ENCODE measurements around the gene ATP8A2. TPM values are rescaled to one million over a fixed set of nuclear protein-coding genes. Genes with fewer than 3 reads are reported as not detected.

The ATP8A2 gene
- total RNA-seq, 2 experiments from 2014 or later: not detected

DNA sequence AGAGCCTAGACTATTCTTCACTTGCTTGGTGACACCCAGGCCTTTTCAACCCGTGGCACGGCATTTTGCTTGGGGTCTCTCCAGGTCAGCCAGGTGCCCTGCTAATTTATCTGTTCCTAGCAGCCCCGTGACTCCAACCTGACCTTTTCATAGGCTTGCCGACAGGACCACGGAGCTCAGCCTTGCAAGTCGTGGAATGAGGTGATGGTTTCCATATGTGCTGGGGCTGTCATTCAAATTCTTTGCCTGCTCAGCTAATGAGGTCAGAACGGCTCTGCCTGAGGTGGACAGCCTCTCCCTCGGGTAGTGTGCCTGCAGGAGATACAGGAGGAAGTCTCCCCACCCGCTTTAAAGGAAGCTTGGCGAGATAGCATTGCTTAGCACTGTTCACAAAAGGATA, 619.0 kb downstream of the ATP8A2 start:
- no TSS peak for BruUV-seq (replicated peaks)
- Histone ChIP-seq H3K4me1 (ENCODE audit: insufficient read depth, low read length, poor library complexity, severe bottlenecking) (no peaks in the 10 kb centered on the region), H3K9me2 (ENCODE audit: insufficient read depth, low read length) (no peaks in the 10 kb centered on the region), H4K20me1 (ENCODE audit: insufficient read depth, low read length) (no peaks in the 10 kb centered on the region), H3K9me3 (ENCODE audit: low read length) (no peaks in the 10 kb centered on the region), H3K36me3 (ENCODE audit: insufficient read depth, low read length) (no peaks in the 10 kb centered on the region), H3K4me2 (ENCODE audit: low read length) (no peak overlapping the region), H3K27ac (ENCODE audit: low read depth, low read length, poor library complexity, severe bottlenecking) (no peak overlapping the region), H2AFZ (ENCODE audit: low read length) (no peak overlapping the region), H3K4me3 (ENCODE audit: low read depth, low read length, poor library complexity, severe bottlenecking) (no peak overlapping the region), H3K79me2 (ENCODE audit: insufficient read depth, low read depth, low read length) (no peaks in the 10 kb centered on the region)
- no peak for DNase-seq (ENCODE audit: low spot score)
- POLR2A ChIA-PET: no interaction called here
- CTCF ChIA-PET (ENCODE audit: unreplicated experiment): no interaction called here
- intact Hi-C loops (cut with micrococcal nuclease; ENCODE audit: unreplicated experiment): no loop called here
- TF ChIP-seq, protein P1, sequence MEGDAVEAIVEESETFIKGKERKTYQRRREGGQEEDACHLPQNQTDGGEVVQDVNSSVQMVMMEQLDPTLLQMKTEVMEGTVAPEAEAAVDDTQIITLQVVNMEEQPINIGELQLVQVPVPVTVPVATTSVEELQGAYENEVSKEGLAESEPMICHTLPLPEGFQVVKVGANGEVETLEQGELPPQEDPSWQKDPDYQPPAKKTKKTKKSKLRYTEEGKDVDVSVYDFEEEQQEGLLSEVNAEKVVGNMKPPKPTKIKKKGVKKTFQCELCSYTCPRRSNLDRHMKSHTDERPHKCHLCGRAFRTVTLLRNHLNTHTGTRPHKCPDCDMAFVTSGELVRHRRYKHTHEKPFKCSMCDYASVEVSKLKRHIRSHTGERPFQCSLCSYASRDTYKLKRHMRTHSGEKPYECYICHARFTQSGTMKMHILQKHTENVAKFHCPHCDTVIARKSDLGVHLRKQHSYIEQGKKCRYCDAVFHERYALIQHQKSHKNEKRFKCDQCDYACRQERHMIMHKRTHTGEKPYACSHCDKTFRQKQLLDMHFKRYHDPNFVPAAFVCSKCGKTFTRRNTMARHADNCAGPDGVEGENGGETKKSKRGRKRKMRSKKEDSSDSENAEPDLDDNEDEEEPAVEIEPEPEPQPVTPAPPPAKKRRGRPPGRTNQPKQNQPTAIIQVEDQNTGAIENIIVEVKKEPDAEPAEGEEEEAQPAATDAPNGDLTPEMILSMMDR (conservative IDR thresholded peaks at IDR 0.05; ENCODE audit: low read length): no peak
- TF ChIP-seq EZH2phosphoT487 (IDR thresholded peaks at IDR 0.05; ENCODE audit: borderline replicate concordance, low read depth, low read length): no peak

DNA sequence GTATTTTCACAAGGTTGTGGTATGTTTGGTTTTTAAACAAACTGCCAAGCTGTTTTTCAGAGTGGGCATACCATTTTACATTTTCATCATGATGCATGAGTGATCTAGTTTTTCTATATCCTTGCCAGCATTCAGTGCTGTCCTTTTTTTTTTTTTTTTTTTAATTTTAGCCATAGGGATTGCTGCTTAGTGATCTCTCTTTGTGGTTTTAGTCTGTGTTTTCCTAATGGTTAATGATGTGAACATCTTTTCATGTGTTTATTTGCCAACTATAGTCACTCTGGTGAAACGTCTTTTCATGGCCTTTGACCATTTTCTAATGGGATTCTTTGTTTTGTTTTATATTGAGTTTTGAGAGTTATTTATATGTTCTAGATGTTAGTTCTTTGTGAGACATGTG, 620.3 kb downstream of the ATP8A2 start:
- no peaks in the 10 kb centered on the region for H3K79me2 ChIP-seq (ENCODE audit: insufficient read depth, low read depth, low read length)
- ChIA-PET CTCF (ENCODE audit: unreplicated experiment) (no interaction called here), POLR2A (interaction anchor here (0.6 to 0.7 kb wide), 2 partner anchors 10 to 436 kb away, joined by 3 read pairs; no protein-coding TSS in a partner anchor)
- no peaks in the 10 kb centered on the region for H3K36me3 ChIP-seq (ENCODE audit: insufficient read depth, low read length)
- no peaks in the 10 kb centered on the region for H4K20me1 ChIP-seq (ENCODE audit: insufficient read depth, low read length)
- intact Hi-C loops (cut with micrococcal nuclease; ENCODE audit: unreplicated experiment): no loop called here
- H3K4me1 ChIP-seq (ENCODE audit: insufficient read depth, low read length, poor library complexity, severe bottlenecking): no peaks in the 10 kb centered on the region
- no peak overlapping the region for H3K27ac ChIP-seq (ENCODE audit: low read depth, low read length, poor library complexity, severe bottlenecking)
- DNase-seq (ENCODE audit: low spot score): no peak
- H2AFZ ChIP-seq (ENCODE audit: low read length): no peak overlapping the region
- no peak overlapping the region for H3K4me3 ChIP-seq (ENCODE audit: low read depth, low read length, poor library complexity, severe bottlenecking)
- no peak overlapping the region for H3K4me2 ChIP-seq (ENCODE audit: low read length)
- BruUV-seq (replicated peaks): no TSS peak
- H3K9me3 ChIP-seq (ENCODE audit: low read length): no peaks in the 10 kb centered on the region
- TF ChIP-seq, protein P1 (conservative IDR thresholded peaks at IDR 0.05; ENCODE audit: low read length): no peak
- no peak for TF ChIP-seq EZH2phosphoT487 (IDR thresholded peaks at IDR 0.05; ENCODE audit: borderline replicate concordance, low read depth, low read length)
- H3K9me2 ChIP-seq (ENCODE audit: insufficient read depth, low read length): no peaks in the 10 kb centered on the region

DNA sequence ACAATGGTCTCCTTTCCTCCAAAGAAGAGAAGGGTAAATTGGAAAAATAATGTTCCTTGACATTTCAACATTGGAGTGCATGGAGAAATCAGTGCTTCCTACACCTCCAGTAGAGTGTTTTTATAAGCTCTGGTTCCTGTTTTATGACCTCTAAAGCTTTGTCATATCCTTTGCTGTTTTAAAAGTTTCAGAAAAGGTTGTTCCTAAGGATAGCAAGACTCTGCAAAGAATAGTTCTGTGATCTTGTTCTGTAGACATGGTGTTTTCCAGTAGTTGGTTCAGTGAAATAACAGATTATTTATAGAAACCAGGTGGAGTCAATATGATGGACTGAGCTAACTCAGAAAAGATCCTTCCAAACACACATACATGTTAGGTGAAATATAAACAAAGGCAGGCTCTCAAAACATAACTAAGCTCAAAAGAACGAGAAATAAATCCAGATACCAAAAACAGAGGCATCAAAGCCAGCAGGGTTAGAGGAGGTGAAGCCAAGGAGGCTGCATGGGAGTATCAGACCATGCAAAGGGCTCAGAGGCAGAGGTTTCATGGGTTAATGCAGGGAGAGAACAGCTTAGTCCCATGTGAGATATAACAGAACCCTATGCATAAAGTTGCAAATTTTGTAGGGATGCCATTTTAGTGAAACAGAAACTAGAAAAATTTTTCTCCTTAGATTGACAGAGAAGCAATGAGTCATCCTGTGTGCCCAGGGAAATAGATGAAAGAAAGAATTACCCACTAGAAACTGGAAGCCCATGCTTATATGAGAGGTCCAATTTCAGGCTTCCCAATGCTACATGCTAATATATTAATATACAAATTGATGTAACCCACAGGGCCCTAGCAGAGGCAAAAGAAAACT, 635.7 kb downstream of the ATP8A2 start:
- H3K4me3 ChIP-seq (ENCODE audit: low read depth, low read length, poor library complexity, severe bottlenecking): no peak overlapping the region
- no peak overlapping the region for H2AFZ ChIP-seq (ENCODE audit: low read length)
- H3K9me3 ChIP-seq (ENCODE audit: low read length): no peaks in the 10 kb centered on the region
- POLR2A ChIA-PET: no interaction called here
- H3K79me2 ChIP-seq (ENCODE audit: insufficient read depth, low read depth, low read length): no peaks in the 10 kb centered on the region
- DNase-seq (ENCODE audit: low spot score): no peak
- H3K9me2 ChIP-seq (ENCODE audit: insufficient read depth, low read length): no peaks in the 10 kb centered on the region
- H3K36me3 ChIP-seq (ENCODE audit: insufficient read depth, low read length): no peaks in the 10 kb centered on the region
- CTCF ChIA-PET (ENCODE audit: unreplicated experiment): no interaction called here
- no peaks in the 10 kb centered on the region for H4K20me1 ChIP-seq (ENCODE audit: insufficient read depth, low read length)
- TF ChIP-seq EZH2phosphoT487 (IDR thresholded peaks at IDR 0.05; ENCODE audit: borderline replicate concordance, low read depth, low read length): no peak
- TF ChIP-seq, protein P1 (conservative IDR thresholded peaks at IDR 0.05; ENCODE audit: low read length): no peak
- no peak overlapping the region for H3K27ac ChIP-seq (ENCODE audit: low read depth, low read length, poor library complexity, severe bottlenecking)
- H3K4me1 ChIP-seq (ENCODE audit: insufficient read depth, low read length, poor library complexity, severe bottlenecking): no peaks in the 10 kb centered on the region
- intact Hi-C loops (cut with micrococcal nuclease; ENCODE audit: unreplicated experiment): no loop called here
- H3K4me2 ChIP-seq (ENCODE audit: low read length): no peak overlapping the region
- no TSS peak for BruUV-seq (replicated peaks)

All from OCI-LY7 (cell line).